DOHH2 (cell line): ENCODE measurements around the gene CSNK1A1.
"Not testable (repeated sequence)": the region's sequence is repeated elsewhere in the genome, so short reads cannot be mapped to it uniquely, and the experiment has no call there.

Experiments
- H3F3A ChIP-seq: fragments of 200-600 bp; sonication (generic), shearing (Covaris generic); 2 replicates; pipeline ENCODE4 v1.6.0; 2016; ENCODE audit warnings: antibody characterized with exemption, mild to moderate bottlenecking; ENCODE audit not compliant: control insufficient read depth, insufficient read depth
- H3K27ac ChIP-seq: fragments of 200-600 bp; sonication (generic); 2 replicates; pipeline ENCODE4 v1.5.1; 2014; ENCODE audit warnings: low read depth, mild to moderate bottlenecking, low read length, moderate library complexity
- H3K27me3 ChIP-seq: fragments of 200-600 bp; sonication (generic); 2 replicates; pipeline ENCODE4 v1.6.1; 2014; ENCODE audit warnings: mild to moderate bottlenecking, low read length, mixed read lengths; ENCODE audit not compliant: control insufficient read depth
- H3K36me3 ChIP-seq: fragments of 200-600 bp; sonication (generic); 2 replicates; pipeline ENCODE4 v1.6.1; 2014; ENCODE audit warnings: mild to moderate bottlenecking, low read length, moderate library complexity, mixed read lengths; ENCODE audit not compliant: control insufficient read depth
- H3K4me1 ChIP-seq: fragments of 200-600 bp; sonication (generic); 2 replicates; pipeline ENCODE4 v1.6.1; 2014; ENCODE audit warnings: mild to moderate bottlenecking, low read length, mixed read lengths; ENCODE audit not compliant: control insufficient read depth
- H3K4me2 ChIP-seq: fragments of 200-600 bp; sonication (generic); 2 replicates; pipeline ENCODE4 v1.6.0; 2014; ENCODE audit warnings: mild to moderate bottlenecking, low read length, moderate library complexity
- H3K4me3 ChIP-seq: fragments of 200-600 bp; sonication (generic); 2 replicates; pipeline ENCODE4 v1.5.1; 2014; ENCODE audit warnings: mild to moderate bottlenecking, low read length, mixed read lengths
- H3K79me2 ChIP-seq: fragments of 200-600 bp; sonication (generic); 2 replicates; pipeline ENCODE4 v1.6.1; 2014; ENCODE audit warnings: mild to moderate bottlenecking, low read length, mixed read lengths; ENCODE audit not compliant: control insufficient read depth
- H3K9me2 ChIP-seq: fragments of 200-600 bp; sonication (generic); replicated peaks from 2 replicates; pipeline ENCODE4 v1.6.1; 2014; ENCODE audit warnings: mild to moderate bottlenecking, low read length, mixed read lengths; ENCODE audit not compliant: control insufficient read depth
- H3K9me3 ChIP-seq: fragments of 200-600 bp; sonication (generic); 2 replicates; pipeline ENCODE4 v1.6.1; 2014; ENCODE audit warnings: antibody characterized with exemption, low read length, mixed read lengths; ENCODE audit not compliant: control insufficient read depth, insufficient read depth
- H4K20me1 ChIP-seq: fragments of 200-600 bp; sonication (generic); 2 replicates; pipeline ENCODE4 v1.6.0; 2014; ENCODE audit warnings: low read depth, mild to moderate bottlenecking, antibody characterized with exemption, low read length, moderate library complexity; ENCODE audit not compliant: control insufficient read depth, insufficient read depth
- EZH2phosphoT487 ChIP-seq: fragments of 200-600 bp; sonication (generic); IDR thresholded peaks from 2 replicates; pipeline ENCODE4 v1.6.1; 2017; ENCODE audit warnings: borderline replicate concordance, mild to moderate bottlenecking, antibody characterized with exemption, low read length, moderate library complexity, mixed read lengths
- TF ChIP-seq, protein P1 (sequence below): fragments of 200-600 bp; sonication (generic); IDR thresholded peaks from one replicate; pipeline ENCODE4 v1.5.1; 2014; ENCODE audit warnings: antibody characterized with exemption, mild to moderate bottlenecking, low read depth, low read length; ENCODE audit not compliant: poor library complexity, severe bottlenecking

Gene CSNK1A1

DNA sequence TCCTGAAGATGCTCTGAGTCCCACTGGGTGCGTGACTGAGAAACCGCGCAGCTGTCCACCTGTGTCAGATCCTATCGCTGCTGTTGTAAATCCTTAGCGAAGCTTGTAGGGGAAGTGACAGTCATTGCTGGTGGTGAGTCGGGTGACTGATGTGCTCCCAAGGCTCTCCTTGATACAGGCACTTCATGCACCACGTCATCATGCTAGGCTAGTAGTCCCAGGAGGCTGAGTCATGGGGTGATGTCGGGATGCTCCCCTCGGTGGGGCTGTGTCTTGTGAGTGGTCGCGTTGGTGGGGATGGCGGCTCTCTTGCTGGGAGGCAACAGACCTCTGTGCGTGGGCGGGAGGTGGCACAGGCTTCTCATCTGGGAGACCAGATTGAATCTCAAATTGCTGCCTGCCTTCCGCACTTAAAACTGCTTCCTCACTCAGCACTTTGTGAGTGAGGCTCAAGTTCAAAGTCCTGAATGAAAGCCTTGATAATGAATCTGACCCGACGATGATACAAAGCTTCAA lies 84.7 kb downstream of the CSNK1A1 start:
- no peak overlapping the region for H3K27ac ChIP-seq
- no peaks in the 10 kb centered on the region for H4K20me1 ChIP-seq

DNA sequence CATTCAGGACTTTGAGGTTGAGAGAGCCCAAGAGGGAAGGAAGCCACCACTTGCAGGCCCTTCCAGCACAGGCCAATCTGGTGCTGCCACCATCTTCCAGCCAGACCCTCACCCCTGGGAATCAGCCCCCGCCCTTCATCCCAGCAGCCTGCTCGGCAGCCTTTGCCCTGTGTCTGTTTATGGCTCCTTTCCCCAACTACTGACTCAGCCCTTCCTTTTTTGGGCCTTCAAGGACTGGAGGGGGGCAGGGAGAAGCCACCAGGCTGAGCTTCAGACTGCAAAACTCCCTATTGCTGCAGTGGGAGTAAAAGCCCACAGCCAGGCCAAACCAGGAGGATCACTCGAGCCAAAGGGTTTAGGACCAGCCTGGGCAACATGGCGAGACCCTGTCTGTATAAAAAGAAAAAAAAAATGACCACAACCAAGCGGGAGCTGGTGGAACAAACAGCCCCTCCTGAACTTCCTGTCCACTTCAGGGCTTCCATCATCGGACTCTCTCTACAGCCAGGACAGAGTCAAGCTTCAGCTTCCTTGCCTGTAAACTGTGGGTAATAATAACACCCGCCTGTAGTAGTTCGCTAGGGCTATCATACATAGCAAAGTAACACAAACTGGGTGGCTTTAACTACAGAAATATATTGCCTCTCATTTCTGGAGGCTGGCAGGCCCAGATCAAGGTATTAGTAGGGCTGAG lies 86.3 kb downstream of the CSNK1A1 start:
- Histone ChIP-seq H3K27ac (no peak overlapping the region), H3K36me3 (no peaks in the 10 kb centered on the region), H3K4me1 (peaks cover 32% of the 10 kb centered on the region), H3F3A (peaks cover 7% of the 10 kb centered on the region), H3K4me3 (no peak overlapping the region), H3K4me2 (no peak overlapping the region), H3K9me2 (no peaks in the 10 kb centered on the region), H4K20me1 (no peaks in the 10 kb centered on the region), H3K9me3 (no peaks in the 10 kb centered on the region), H3K79me2 (no peaks in the 10 kb centered on the region), H3K27me3 (no peaks in the 10 kb centered on the region)
- TF ChIP-seq, protein P1, sequence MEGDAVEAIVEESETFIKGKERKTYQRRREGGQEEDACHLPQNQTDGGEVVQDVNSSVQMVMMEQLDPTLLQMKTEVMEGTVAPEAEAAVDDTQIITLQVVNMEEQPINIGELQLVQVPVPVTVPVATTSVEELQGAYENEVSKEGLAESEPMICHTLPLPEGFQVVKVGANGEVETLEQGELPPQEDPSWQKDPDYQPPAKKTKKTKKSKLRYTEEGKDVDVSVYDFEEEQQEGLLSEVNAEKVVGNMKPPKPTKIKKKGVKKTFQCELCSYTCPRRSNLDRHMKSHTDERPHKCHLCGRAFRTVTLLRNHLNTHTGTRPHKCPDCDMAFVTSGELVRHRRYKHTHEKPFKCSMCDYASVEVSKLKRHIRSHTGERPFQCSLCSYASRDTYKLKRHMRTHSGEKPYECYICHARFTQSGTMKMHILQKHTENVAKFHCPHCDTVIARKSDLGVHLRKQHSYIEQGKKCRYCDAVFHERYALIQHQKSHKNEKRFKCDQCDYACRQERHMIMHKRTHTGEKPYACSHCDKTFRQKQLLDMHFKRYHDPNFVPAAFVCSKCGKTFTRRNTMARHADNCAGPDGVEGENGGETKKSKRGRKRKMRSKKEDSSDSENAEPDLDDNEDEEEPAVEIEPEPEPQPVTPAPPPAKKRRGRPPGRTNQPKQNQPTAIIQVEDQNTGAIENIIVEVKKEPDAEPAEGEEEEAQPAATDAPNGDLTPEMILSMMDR = no peak
- no peak for TF ChIP-seq EZH2phosphoT487

More for the DNA sequence above, 84.7 kb downstream of the CSNK1A1 start:
- Histone ChIP-seq H3K4me3 (no peak overlapping the region), H3K9me3 (no peaks in the 10 kb centered on the region), H3K4me2 (no peak overlapping the region), H3K36me3 (no peaks in the 10 kb centered on the region), H3K4me1 (peaks cover 25% of the 10 kb centered on the region), H3K9me2 (no peaks in the 10 kb centered on the region), H3K27me3 (no peaks in the 10 kb centered on the region), H3F3A (peaks cover 7% of the 10 kb centered on the region), H3K79me2 (no peaks in the 10 kb centered on the region)
- no peak for TF ChIP-seq EZH2phosphoT487
- TF ChIP-seq, protein P1 = no peak

DNA sequence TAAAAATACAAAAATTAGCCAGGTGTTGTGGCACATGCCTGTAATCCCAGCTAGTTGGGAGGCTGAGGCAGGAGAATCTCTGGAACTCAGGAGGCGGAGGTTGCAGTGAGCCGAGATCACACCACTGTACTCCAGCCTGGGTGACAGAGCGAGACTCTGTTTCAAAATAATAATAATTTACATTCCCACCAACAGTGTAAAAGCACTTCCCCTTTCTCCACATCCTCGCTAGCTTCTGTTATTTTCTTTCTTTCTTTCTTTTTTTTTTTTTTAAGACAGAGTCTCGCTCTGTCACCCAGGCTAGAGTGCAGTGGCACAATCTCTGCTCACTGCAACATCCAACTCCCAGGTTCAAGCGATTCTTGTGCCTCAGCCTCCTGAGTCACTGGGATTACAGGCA lies 89.3 kb downstream of the CSNK1A1 start:
- H3K79me2 ChIP-seq, H3K9me2 ChIP-seq, H3F3A ChIP-seq, H3K9me3 ChIP-seq, H3K36me3 ChIP-seq, H4K20me1 ChIP-seq, H3K27me3 ChIP-seq: not testable (repeated sequence)
- H3K27ac ChIP-seq = peak overlapping the region; percentile 65
- H3K4me2 ChIP-seq = peak overlapping the region; percentile 66
- peak overlapping the region; percentile 48 for H3K4me3 ChIP-seq
- peaks cover 32% of the 10 kb centered on the region for H3K4me1 ChIP-seq

DNA sequence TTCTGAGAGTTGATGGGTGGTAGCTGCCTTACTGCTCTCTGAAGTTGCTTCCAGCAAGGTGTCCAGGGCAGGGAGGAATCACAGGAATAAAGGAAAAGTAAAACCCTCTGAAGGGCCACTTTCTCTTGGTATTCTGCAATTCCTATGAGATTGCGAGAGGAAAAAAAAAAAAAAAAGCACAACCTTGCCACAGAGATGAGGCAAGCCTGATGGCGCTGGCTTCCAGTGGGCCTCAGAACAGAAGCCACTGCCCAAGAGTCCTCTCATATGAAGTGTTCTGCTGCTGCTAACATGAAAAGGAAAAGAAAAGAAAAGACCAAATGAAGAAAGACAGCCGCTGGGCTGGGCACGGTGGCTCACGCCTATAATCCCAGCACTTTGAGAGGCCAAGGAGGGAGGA lies 91.3 kb downstream of the CSNK1A1 start:
- Histone ChIP-seq H3K79me2 (no peaks in the 10 kb centered on the region), H3K4me1 (peaks cover 36% of the 10 kb centered on the region), H3K9me2 (no peaks in the 10 kb centered on the region), H4K20me1 (no peaks in the 10 kb centered on the region), H3K27me3 (no peaks in the 10 kb centered on the region), H3F3A (peaks cover 7% of the 10 kb centered on the region), H3K4me2 (no peak overlapping the region), H3K9me3 (no peaks in the 10 kb centered on the region), H3K4me3 (no peak overlapping the region), H3K27ac (no peak overlapping the region), H3K36me3 (no peaks in the 10 kb centered on the region)
- no peak for TF ChIP-seq EZH2phosphoT487
- TF ChIP-seq, protein P1 = no peak
